Measurements from ENCODE around the gene TBX20. TPM values are rescaled to one million over a fixed set of nuclear protein-coding genes. Genes with fewer than 3 reads are reported as not detected.

The TBX20 gene
- total and polyA plus RNA-seq, 9 of the 15 experiments (the other 6 are each of a cell fraction or from before 2014, with no cell fraction given): not detected

- Histone ChIP-seq H3K27me3 (ENCODE audit: control insufficient read depth in 2 of 2, insufficient read depth in 2 of 2, low read length in 2 of 2) (peaks cover 34 to 71% of the 10 kb centered on the region in 2 experiments), H3K36me3 (ENCODE audit: control insufficient read depth, insufficient read depth, low read length) (no peaks in the 10 kb centered on the region), H3K9ac (ENCODE audit: insufficient read depth in 1 of 2, low read depth in 2 of 2, low read length in 2 of 2) (no peak overlapping the region), H3K4me2 (ENCODE audit: insufficient read depth, low read length) (no peak overlapping the region), H3K27ac (ENCODE audit: extremely low read depth, low read depth, low read length) (no peak overlapping the region), H4K20me1 (replicated peaks; ENCODE audit: control insufficient read depth, insufficient read depth, low read length) (no peaks in the 10 kb centered on the region), H3K9me1 (ENCODE audit: control insufficient read depth, insufficient read depth, low read length) (no peaks in the 10 kb centered on the region), H3K4me3 (no peak overlapping the region), H2AFZ (ENCODE audit: low read depth, low read length) (no peak overlapping the region), H3K79me2 (ENCODE audit: control insufficient read depth, insufficient read depth, low read length) (no peaks in the 10 kb centered on the region), H3K9me3 (replicated peaks; ENCODE audit: control insufficient read depth, insufficient read depth, low read depth, low read length) (no peaks in the 10 kb centered on the region), H3K4me1 (replicated peaks in 1 of 2; ENCODE audit: control insufficient read depth in 2 of 2, insufficient read depth in 2 of 2, low read length in 2 of 2) (peaks cover 0 to 22% of the 10 kb centered on the region in 2 experiments; a peak in 2 of 5 replicates)
- WGBS (ENCODE audit: insufficient coverage, low coverage, missing lambda C conversion rate): 5% methylated on average over 17 of the region's 19 CpGs
- TF ChIP-seq CC2D1A (IDR thresholded peaks at IDR 0.05) (no peak), FOXJ2 (tag; IDR thresholded peaks at IDR 0.05) (no peak), DDX20 (tag; IDR thresholded peaks at IDR 0.05; ENCODE audit: low read depth) (no peak), ZBTB49 (CRISPR knock-in tag; IDR thresholded peaks at IDR 0.05; ENCODE audit: borderline replicate concordance) (no peak), KAT7 (CRISPR knock-in tag; IDR thresholded peaks at IDR 0.05; ENCODE audit: borderline replicate concordance) (no peak), ZNF589 (CRISPR knock-in tag; IDR thresholded peaks at IDR 0.05; ENCODE audit: low read depth) (no peak), CBX2 (IDR thresholded peaks at IDR 0.05; ENCODE audit: insufficient read depth, low read length, poor library complexity, severe bottlenecking) (no peak), ZNF280B (CRISPR knock-in tag; IDR thresholded peaks at IDR 0.05) (no peak), ZBTB1 (CRISPR knock-in tag; IDR thresholded peaks at IDR 0.05; ENCODE audit: borderline replicate concordance, low read depth) (no peak), HNRNPUL1 (IDR thresholded peaks at IDR 0.05; ENCODE audit: low read length) (no peak), L3MBTL2 (IDR thresholded peaks at IDR 0.05) (no peak), RBM34 (IDR thresholded peaks at IDR 0.05; ENCODE audit: borderline replicate concordance, insufficient read depth, low read length) (no peak), ZNF197 (CRISPR knock-in tag; IDR thresholded peaks at IDR 0.05; ENCODE audit: low read depth) (no peak), TAL1 (IDR thresholded peaks at IDR 0.05) (no peak), KLF16 (IDR thresholded peaks at IDR 0.05) (no peak), XRCC4 (IDR thresholded peaks at IDR 0.05; ENCODE audit: extremely low read depth, insufficient read depth, insufficient read length) (no peak)
- DNase-seq (ENCODE audit: extremely low read depth in 1 of 4, low spot score in 3 of 4) (no peak), ATAC-seq (no peak), FAIRE-seq (no peak)
- no TSS peak for BruUV-seq (replicated peaks)
- in situ Hi-C loops (cut with MboI) (no loop called here), intact Hi-C loops (cut with micrococcal nuclease) (no loop called here)
- POLR2A ChIA-PET: no interaction called here
- CTCF ChIA-PET (ENCODE audit: low intra/inter-chr PET ratio): no interaction called here
These were observed 1.7 kb upstream of the TBX20 start for GRCh38 chr7:35255443-35256255.

Data from K562 (cell line).